HG03045 (cell line): ENCODE measurements around the gene PIM3.

Source experiments
- ATAC-seq: cut with Tn5 transposase; IDR thresholded peaks from one replicate; pipeline ENCODE4 v1.9.1; 2021; ENCODE audit warnings: mild to moderate bottlenecking, moderate library complexity; ENCODE audit not compliant: unreplicated experiment

Gene PIM3

GRCh38 chr22:49960159-49961004 lies at the start of gene PIM3:
Gene PIM3 (plus strand): TSS chr22:49960772. CDS start chr22:49960948, 176 bp downstream.
- ATAC-seq: peak; percentile 63

GRCh38 chr22:49911881-49912625 lies 48.5 kb upstream of the PIM3 start:
- ATAC-seq: no peak

- no peak for ATAC-seq
Observed at GRCh38 chr22:49913026-49913425, 47.5 kb upstream of the PIM3 start.

GRCh38 chr22:49913446-49913845 lies 47.1 kb upstream of the PIM3 start:
- ATAC-seq: no peak

- no peak for ATAC-seq
Observed at GRCh38 chr22:49914256-49914655, 46.3 kb upstream of the PIM3 start.

GRCh38 chr22:49915610-49916009 lies 45.0 kb upstream of the PIM3 start:
- ATAC-seq: no peak

GRCh38 chr22:49916831-49917230 lies 43.7 kb upstream of the PIM3 start:
- ATAC-seq: no peak

- ATAC-seq: peak; percentile 83
Observed at GRCh38 chr22:49917974-49918910, 42.3 kb upstream of the PIM3 start, which contains the start of the genes ALG12 and CRELD2. Gene ALG12 (minus strand): TSS chr22:49918438. CDS start chr22:49913765, 4,673 bp downstream. Gene CRELD2 (plus strand): TSS chr22:49918634. CDS start chr22:49918770, 136 bp downstream.

- ATAC-seq: peak; percentile 5
Observed at GRCh38 chr22:49918911-49919881, 41.4 kb upstream of the PIM3 start.

GRCh38 chr22:49920859-49921258 lies 39.7 kb upstream of the PIM3 start:
- no peak for ATAC-seq

- ATAC-seq: no peak
Observed at GRCh38 chr22:49921508-49922278, 38.9 kb upstream of the PIM3 start.

GRCh38 chr22:49922484-49922883 lies 38.1 kb upstream of the PIM3 start:
- ATAC-seq: no peak

GRCh38 chr22:49922926-49923325 lies 37.6 kb upstream of the PIM3 start:
- no peak for ATAC-seq

GRCh38 chr22:49923445-49923844 lies 37.1 kb upstream of the PIM3 start:
- ATAC-seq: no peak

GRCh38 chr22:49924113-49924833 lies 36.3 kb upstream of the PIM3 start:
- no peak for ATAC-seq

GRCh38 chr22:49925525-49926128 lies 34.9 kb upstream of the PIM3 start:
- ATAC-seq: no peak

- no peak for ATAC-seq
Observed at GRCh38 chr22:49926916-49927315, 33.7 kb upstream of the PIM3 start.
